Esophagus (tissue), 2 donors: ENCODE data around the gene PIK3C3. TPM values are rescaled to one million over a fixed set of nuclear protein-coding genes. Genes with fewer than 3 reads are reported as not detected.

ENCODE experiments used
- H3K27ac ChIP-seq, 2 donors: one replicate each; pipeline ENCODE4 v1.5.1; 2013; ENCODE audit warnings: low read depth in 2 of 2, mild to moderate bottlenecking in 2 of 2, inconsistent platforms in 1 of 2, low read length in 1 of 2, moderate library complexity in 1 of 2
- H3K27me3 ChIP-seq, 2 donors: one replicate each; pipeline ENCODE4 v1.6.1; 2013; ENCODE audit warnings: low read length in 2 of 2, control low read depth in 1 of 2, mild to moderate bottlenecking in 1 of 2; ENCODE audit not compliant: insufficient read depth in 2 of 2, control insufficient read depth in 1 of 2
- H3K36me3 ChIP-seq, 2 donors: one replicate each; pipeline ENCODE4 v1.6.1; 2013; ENCODE audit warnings: low read length in 1 of 2; ENCODE audit not compliant: control insufficient read depth in 2 of 2, insufficient read depth in 2 of 2
- H3K4me1 ChIP-seq, 2 donors: one replicate each; pipeline ENCODE4 v1.6.1; 2013; ENCODE audit warnings: low read length in 1 of 2; ENCODE audit not compliant: control insufficient read depth in 2 of 2, insufficient read depth in 2 of 2
- H3K4me3 ChIP-seq, 2 donors: one replicate each; pipeline ENCODE4 v1.5.1; 2013; ENCODE audit warnings: low read length in 2 of 2, mild to moderate bottlenecking in 2 of 2, low read depth in 1 of 2, moderate library complexity in 1 of 2
- H3K9me3 ChIP-seq, 2 donors: one replicate each; pipeline ENCODE4 v1.6.1; 2013; ENCODE audit warnings: mild to moderate bottlenecking in 2 of 2, low read depth in 1 of 2, low read length in 1 of 2, moderate library complexity in 1 of 2; ENCODE audit not compliant: control insufficient read depth in 2 of 2, insufficient read depth in 1 of 2
- WGBS, 2 donors: extraction: QIAGEN DNeasy Blood & Tissue Kit; methylation state at CpG; one replicate each; pipeline ENCODE4 v1.1.7; 2013; 5-methylcytosine and 5-hydroxymethylcytosine counted together
- polyA plus RNA-seq, 2 donors: library from polyadenylated mRNA; stranded (reverse); fragments of 200-250 nt; gene quantifications; one replicate each; pipeline ENCODE4 v1.2.3, GENCODE V29; 2013
- donor health status: healthy with polysubstance abuse.
- donor health status: Bipolar disorder and iron deficiency.

Gene PIK3C3
- polyA plus RNA-seq, 2 donors, result 17.1 to 17.5 TPM

DNA sequence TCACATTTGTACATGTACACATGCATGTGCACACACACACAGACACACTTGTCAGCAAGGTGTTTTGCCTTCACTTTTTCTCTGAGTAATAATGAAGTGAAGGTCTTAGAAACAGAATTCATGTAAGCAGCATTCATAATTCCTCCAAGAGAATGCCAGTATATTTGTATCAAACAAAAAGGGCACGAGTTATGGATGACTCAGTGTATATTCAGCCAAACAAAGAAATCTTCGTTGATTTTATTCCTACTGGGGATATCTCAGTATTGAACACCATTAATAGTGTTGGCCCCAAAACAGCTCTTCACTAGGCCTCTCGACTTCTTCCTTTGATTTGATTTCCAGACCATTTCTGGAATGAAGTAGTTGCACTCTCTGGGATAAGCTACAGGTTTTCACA, 125.3 kb downstream of the PIK3C3 start:
- H3K9me3 ChIP-seq, result no peaks in the 10 kb centered on the region
- H3K27me3 ChIP-seq, result no peaks in the 10 kb centered on the region
- H3K4me1 ChIP-seq, result no peaks in the 10 kb centered on the region
- no peak overlapping the region for H3K4me3 ChIP-seq
- H3K36me3 ChIP-seq, result peaks cover 0 to 2% of the 10 kb centered on the region in 2 donors
- no peak overlapping the region for H3K27ac ChIP-seq
- 47 to 57% methylated on average over 3 of the region's 3 CpGs for WGBS, 2 donors

DNA sequence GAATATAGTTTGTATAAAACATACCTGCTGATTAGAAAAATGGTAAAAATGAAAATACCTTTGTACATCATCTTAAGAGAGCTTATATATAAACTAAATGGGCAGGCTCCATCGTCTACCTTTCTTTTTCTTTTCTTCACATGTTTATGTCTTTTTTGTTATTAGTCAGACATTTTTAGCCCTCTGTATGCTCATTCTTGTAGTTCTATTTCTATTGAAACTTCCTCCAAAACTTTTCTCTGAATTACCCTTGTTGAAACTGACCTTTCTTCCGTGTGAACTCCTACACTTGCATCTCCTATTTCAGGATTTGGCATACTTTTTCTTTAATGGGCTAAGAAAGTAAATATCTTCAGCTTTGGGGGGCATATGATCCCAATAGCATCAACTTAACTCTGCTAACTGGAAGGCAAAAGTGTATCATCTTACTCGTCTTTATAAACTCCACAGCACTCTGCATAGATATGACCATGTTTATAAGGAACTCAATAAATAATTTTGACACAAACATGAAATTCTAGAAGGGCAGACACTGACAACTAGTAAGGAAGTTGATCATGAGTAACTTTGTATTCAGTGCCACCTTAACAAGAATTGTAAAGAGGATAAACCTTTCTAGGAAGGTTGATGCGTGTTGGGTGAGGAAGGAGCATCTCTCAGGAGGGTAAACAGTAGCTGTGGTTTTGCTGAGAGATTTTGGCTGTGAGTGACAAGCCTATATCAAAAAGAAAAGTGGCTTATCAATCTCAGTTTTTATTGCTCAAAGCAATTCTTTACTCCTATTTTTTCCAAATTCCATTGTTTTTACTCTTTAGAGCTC, 127.6 kb downstream of the PIK3C3 start:
- Histone ChIP-seq H3K9me3 (no peaks in the 10 kb centered on the region), H3K27me3 (no peaks in the 10 kb centered on the region), H3K4me3 (no peak overlapping the region), H3K4me1 (no peaks in the 10 kb centered on the region), H3K27ac (no peak overlapping the region), H3K36me3 (peaks cover 0 to 2% of the 10 kb centered on the region in 2 donors)
- WGBS, 2 donors, result 86 to 91% methylated on average over 4 of the region's 4 CpGs

DNA sequence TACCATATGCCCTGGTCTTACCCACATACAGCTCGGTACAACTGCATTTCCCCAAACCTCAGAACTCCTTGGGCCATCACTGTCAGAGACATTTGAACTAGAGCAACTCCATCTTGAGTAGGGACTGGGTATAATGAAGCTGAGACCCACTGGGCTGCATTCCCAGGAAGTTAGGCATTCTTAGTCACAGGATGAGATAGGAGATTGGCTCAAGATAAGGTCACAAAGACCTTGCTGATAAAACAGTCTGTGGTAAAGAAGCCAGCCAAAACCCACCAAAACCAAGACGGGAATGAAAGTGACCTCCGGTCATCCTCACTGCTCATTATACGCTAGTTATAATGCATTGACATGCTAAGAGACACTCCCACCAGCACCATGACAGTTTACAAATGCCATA, 131.3 kb downstream of the PIK3C3 start:
- Histone ChIP-seq H3K9me3 (no peaks in the 10 kb centered on the region), H3K4me1 (no peaks in the 10 kb centered on the region), H3K36me3 (no peaks in the 10 kb centered on the region), H3K27me3 (no peaks in the 10 kb centered on the region), H3K4me3 (no peak overlapping the region), H3K27ac (no peak overlapping the region)
- WGBS, 2 donors, result 87 to 89% methylated on average over 4 of the region's 4 CpGs

DNA sequence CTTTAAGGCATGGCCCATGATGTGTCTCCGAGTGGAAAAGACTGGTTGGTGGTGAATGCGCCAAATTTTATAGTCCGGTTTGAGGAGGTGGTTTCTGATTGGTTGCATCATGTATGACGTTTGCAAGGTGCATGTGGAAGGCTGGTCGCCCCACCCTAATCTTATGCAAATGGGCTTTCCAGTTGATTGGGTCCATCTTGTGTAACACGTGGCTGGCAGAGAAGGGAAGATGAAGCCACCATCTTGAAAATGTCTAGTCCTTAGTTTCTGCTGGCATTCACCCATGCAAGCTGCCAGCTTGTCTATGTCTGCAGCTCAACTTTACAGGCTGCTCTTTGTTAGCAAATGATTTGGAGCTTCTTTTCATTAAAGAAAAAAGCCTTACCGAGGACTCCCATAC, 132.2 kb downstream of the PIK3C3 start:
- Histone ChIP-seq H3K9me3 (no peaks in the 10 kb centered on the region), H3K36me3 (no peaks in the 10 kb centered on the region), H3K27me3 (no peaks in the 10 kb centered on the region), H3K4me1 (no peaks in the 10 kb centered on the region), H3K27ac (no peak overlapping the region), H3K4me3 (no peak overlapping the region)
- WGBS, 2 donors, result 87 to 89% methylated on average over 7 of the region's 7 CpGs

DNA sequence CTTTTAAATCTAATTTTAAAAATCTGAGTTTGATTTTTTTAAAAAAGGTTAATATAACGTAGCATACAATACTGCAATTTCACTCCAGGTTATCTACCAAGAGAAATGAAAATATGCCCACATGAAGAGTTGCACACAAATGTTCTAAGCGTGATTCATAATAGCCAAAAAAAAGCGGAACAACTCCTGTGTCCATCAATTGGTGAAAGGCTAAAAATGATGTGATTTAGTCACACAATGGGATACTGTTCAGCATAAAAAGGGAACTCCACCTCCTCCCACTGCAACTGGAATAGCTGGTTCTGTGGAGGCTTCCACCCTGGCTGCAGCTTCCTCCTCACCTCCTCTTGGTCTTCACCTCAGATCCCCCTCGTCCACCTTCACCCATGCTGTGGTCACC, 132.8 kb downstream of the PIK3C3 start:
- 89 to 94% methylated on average over 4 of the region's 4 CpGs for WGBS, 2 donors
- no peaks in the 10 kb centered on the region for H3K27me3 ChIP-seq
- no peaks in the 10 kb centered on the region for H3K9me3 ChIP-seq
- H3K4me1 ChIP-seq, result no peaks in the 10 kb centered on the region
- H3K36me3 ChIP-seq, result no peaks in the 10 kb centered on the region
- H3K4me3 ChIP-seq, result no peak overlapping the region
- H3K27ac ChIP-seq, result no peak overlapping the region

DNA sequence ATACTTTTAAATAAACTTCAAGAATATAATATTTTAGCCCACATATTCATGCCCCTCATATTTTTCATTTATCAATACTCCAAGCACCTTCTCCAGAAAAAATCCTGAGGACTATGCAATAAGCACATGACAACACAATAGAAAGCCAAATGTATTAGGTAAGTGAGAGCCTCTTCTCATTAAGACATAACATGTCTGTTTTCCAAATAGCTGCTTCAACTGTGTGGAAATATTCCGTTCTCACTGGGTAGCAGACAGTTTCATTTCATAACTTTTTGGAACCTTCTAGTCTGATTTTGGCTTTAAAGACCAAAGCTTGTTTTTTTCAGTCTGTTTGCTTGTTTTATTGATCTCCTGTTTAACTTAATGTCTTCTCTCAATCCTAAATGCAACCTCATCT, 137.8 kb downstream of the PIK3C3 start:
- Histone ChIP-seq H3K27me3 (no peaks in the 10 kb centered on the region), H3K4me1 (no peaks in the 10 kb centered on the region), H3K4me3 (no peak overlapping the region), H3K27ac (no peak overlapping the region), H3K9me3 (no peaks in the 10 kb centered on the region), H3K36me3 (no peaks in the 10 kb centered on the region)
- 74 to 82% methylated on average over 1 of the region's 1 CpG for WGBS, 2 donors

DNA sequence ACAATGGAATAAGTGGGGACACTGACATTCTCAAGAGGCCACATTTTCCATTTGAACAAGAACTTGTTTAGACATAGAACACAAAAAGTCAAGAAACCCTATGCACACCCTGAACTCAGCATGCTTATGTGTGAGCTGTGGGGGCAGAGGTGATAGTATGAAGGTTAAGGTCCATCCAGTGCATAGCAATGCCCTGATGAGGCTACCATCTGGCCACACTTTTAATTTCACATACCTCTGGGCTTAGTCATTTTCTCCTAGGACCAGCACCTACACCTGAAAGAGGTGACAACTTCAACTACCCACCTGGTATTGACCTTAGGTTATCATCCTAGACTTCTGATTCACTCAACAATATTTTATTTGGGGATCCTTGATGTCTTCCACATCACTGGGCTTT, 139.8 kb downstream of the PIK3C3 start:
- Histone ChIP-seq H3K4me1 (no peaks in the 10 kb centered on the region), H3K27me3 (no peaks in the 10 kb centered on the region), H3K9me3 (no peaks in the 10 kb centered on the region), H3K36me3 (no peaks in the 10 kb centered on the region), H3K4me3 (no peak overlapping the region), H3K27ac (no peak overlapping the region)

DNA sequence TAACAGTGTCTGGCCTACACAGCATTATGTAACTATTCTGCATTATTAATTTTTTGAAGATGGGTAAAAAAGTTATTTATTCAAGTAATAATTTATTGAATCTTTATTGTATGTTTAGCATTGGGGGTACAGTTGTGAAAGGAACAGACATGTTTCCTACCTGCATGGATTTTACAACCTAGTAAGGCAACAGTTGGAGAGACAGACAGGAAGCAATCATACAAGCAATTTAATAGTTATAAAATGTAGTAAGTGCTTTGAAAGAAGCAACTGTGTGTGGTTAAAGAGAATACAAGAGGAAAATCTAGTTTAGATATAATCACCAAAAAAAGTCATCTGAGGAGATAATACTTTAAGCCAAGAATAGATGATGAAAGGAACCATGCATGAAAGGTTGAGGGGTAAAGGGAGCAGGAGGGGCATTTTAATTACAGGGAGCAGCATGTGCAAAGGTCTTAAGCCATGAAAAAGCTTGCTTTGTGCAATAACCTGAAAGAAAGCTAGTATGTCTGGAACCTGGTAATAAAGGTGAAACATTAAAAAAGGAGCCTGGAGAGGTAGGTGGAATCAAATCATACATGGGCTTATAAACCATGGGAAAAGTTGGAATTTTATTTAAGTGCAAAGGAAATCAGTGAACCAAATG, 140.8 kb downstream of the PIK3C3 start:
- Histone ChIP-seq H3K4me1 (no peaks in the 10 kb centered on the region), H3K27me3 (no peaks in the 10 kb centered on the region), H3K27ac (no peak overlapping the region), H3K9me3 (no peaks in the 10 kb centered on the region), H3K4me3 (no peak overlapping the region), H3K36me3 (no peaks in the 10 kb centered on the region)

DNA sequence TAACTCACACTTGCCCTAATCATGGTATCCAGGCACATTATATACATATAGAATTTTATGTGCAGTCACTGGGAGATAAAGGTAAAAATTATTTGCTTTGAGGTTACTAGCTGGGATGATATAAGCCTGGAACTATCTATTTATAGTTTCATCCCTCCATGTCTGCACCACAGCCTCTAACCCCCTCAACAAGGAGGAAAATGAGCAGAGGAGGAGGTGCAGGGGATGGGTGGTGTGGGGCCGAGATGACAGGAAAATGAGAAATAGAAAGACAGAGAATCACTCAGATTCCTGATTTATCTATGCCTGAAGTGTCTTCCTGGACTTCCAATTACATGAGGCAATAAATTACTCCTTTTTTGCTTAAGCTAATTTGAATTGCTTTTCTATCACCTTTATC, 145.2 kb downstream of the PIK3C3 start:
- H3K9me3 ChIP-seq, result no peaks in the 10 kb centered on the region
- no peaks in the 10 kb centered on the region for H3K36me3 ChIP-seq
- H3K4me1 ChIP-seq, result no peaks in the 10 kb centered on the region
- no peak overlapping the region for H3K27ac ChIP-seq
- no peaks in the 10 kb centered on the region for H3K27me3 ChIP-seq
- WGBS, 2 donors, result 64 to 93% methylated on average over 1 of the region's 1 CpG
- no peak overlapping the region for H3K4me3 ChIP-seq

DNA sequence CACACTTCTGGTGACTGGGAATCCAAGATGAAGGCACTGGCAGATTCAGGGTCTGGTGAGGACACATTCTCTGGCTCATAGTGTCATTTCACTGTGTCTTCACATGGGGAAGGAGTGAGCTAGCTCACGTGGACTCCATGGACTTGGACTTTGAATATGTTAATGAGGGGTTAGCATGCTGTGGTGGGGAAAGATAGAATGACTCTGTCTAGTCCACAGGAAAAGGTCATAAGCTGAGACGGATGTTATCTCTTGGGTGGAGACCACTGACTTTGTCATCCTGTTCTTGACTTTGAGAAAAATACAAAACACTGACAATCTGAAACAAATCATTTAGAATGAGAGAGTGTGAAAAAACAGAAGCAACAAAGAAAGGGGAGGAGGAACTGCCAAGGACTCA, 145.9 kb downstream of the PIK3C3 start:
- 37 to 59% methylated on average over 2 of the region's 2 CpGs for WGBS, 2 donors
- H3K36me3 ChIP-seq, result no peaks in the 10 kb centered on the region
- no peak overlapping the region for H3K27ac ChIP-seq
- H3K27me3 ChIP-seq, result no peaks in the 10 kb centered on the region
- H3K4me3 ChIP-seq, result no peak overlapping the region
- no peaks in the 10 kb centered on the region for H3K9me3 ChIP-seq
- no peaks in the 10 kb centered on the region for H3K4me1 ChIP-seq
